Panc1 (cell line): ENCODE measurements around the gene RHOH.

ENCODE experiments used
- CTCF ChIP-seq: fragments of 450-650 bp; IDR thresholded peaks from 2 replicates; pipeline ENCODE4 v1.5.1; 2017; ENCODE audit warnings: mild to moderate bottlenecking
- TF ChIP-seq, protein P1 (sequence below), 2 experiments: IDR thresholded peaks; 2 replicates each; pipeline ENCODE4 v1.6.1; 2011 to 2012; ENCODE audit warnings: low read depth in 2 of 2, control low read depth in 1 of 2, low read length in 1 of 2, mild to moderate bottlenecking in 1 of 2, moderate library complexity in 1 of 2; ENCODE audit not compliant: insufficient read depth in 1 of 2

- TF ChIP-seq CTCF = no peak
- TF ChIP-seq, protein P1, sequence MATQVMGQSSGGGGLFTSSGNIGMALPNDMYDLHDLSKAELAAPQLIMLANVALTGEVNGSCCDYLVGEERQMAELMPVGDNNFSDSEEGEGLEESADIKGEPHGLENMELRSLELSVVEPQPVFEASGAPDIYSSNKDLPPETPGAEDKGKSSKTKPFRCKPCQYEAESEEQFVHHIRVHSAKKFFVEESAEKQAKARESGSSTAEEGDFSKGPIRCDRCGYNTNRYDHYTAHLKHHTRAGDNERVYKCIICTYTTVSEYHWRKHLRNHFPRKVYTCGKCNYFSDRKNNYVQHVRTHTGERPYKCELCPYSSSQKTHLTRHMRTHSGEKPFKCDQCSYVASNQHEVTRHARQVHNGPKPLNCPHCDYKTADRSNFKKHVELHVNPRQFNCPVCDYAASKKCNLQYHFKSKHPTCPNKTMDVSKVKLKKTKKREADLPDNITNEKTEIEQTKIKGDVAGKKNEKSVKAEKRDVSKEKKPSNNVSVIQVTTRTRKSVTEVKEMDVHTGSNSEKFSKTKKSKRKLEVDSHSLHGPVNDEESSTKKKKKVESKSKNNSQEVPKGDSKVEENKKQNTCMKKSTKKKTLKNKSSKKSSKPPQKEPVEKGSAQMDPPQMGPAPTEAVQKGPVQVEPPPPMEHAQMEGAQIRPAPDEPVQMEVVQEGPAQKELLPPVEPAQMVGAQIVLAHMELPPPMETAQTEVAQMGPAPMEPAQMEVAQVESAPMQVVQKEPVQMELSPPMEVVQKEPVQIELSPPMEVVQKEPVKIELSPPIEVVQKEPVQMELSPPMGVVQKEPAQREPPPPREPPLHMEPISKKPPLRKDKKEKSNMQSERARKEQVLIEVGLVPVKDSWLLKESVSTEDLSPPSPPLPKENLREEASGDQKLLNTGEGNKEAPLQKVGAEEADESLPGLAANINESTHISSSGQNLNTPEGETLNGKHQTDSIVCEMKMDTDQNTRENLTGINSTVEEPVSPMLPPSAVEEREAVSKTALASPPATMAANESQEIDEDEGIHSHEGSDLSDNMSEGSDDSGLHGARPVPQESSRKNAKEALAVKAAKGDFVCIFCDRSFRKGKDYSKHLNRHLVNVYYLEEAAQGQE (IDR thresholded peaks at IDR 0.05; ENCODE audit: insufficient read depth in 1 of 2, low read depth in 2 of 2, low read length in 1 of 2) = no peak
Observed at GRCh38 chr4:40280586-40280985, 83.8 kb downstream of the RHOH start.
